ENCODE results near the gene MKLN1. TPM values are rescaled to one million over a fixed set of nuclear protein-coding genes. Genes with fewer than 3 reads are reported as not detected.

MKLN1 gene
- total and polyA plus RNA-seq, 2 of the 13 experiments (the other 11 are each of a cell fraction or from before 2014, with no cell fraction given) = 33.6 to 43.5 TPM

DNA sequence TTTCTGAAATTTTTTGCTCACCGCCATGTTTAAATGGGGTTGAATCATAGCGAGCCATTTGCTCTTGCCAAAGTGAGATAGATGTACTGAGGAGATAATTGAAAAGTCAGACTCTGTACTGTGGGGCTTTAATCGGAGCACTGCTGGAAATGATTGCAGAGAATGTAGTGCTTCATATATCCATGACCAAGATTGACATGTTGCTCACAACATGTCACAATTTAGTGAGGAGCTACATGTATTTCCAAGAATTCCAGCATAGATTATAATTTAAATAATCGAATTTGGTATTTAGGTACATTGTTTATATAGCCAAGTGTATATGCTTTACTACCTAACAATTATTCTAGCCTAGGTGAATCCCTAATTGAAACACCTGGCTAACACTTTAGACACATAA is 162.2 kb downstream of the MKLN1 start:
- Histone ChIP-seq H3K79me2 (ENCODE audit: insufficient read depth, low read length) (no peaks in the 10 kb centered on the region), H3K4me3 (replicated peaks in 1 of 3; ENCODE audit: insufficient read depth in 1 of 3, low read depth in 2 of 3, low read length in 3 of 3) (no peak overlapping the region), H3K27me3 (ENCODE audit: control insufficient read depth in 1 of 2, insufficient read depth in 2 of 2, low read length in 2 of 2) (no peaks in the 10 kb centered on the region), H3K4me1 (ENCODE audit: insufficient read depth, low read length) (no peaks in the 10 kb centered on the region), H3K9me3 (ENCODE audit: low read length) (no peaks in the 10 kb centered on the region), H3K27ac (ENCODE audit: extremely low read length, insufficient read depth, low read length) (no peak overlapping the region), H3K36me3 (replicated peaks in 1 of 2; ENCODE audit: control insufficient read depth in 1 of 2, insufficient read depth in 2 of 2, low read length in 2 of 2) (peaks cover 0 to 8% of the 10 kb centered on the region in 2 experiments; a peak in 2 of 5 replicates), H3K4me2 (ENCODE audit: low read depth, low read length) (no peak overlapping the region), H2AFZ (ENCODE audit: low read length) (no peak overlapping the region), H3K9ac (ENCODE audit: insufficient read depth, low read depth, low read length) (no peak overlapping the region), H4K20me1 (ENCODE audit: insufficient read depth, low read length) (no peaks in the 10 kb centered on the region)
- CTCF ChIA-PET (ENCODE audit: low intra/inter-chr PET ratio, low total read pairs) = no interaction called here
- POLR2A ChIA-PET = no interaction called here
- no peak for DNase-seq (ENCODE audit: low spot score)
- in situ Hi-C loops (cut with HindIII; ENCODE audit: extremely low pct_ligation_motif_present, low pct_unique_long_range_greater_than_20kb) (no loop called here), intact Hi-C loops (cut with micrococcal nuclease; ENCODE audit: unreplicated experiment) (no loop called here)
- TF ChIP-seq POGZ (CRISPR knock-in tag; IDR thresholded peaks at IDR 0.05) (no peak), KDM6A (CRISPR knock-in tag; IDR thresholded peaks at IDR 0.05; ENCODE audit: low read depth) (no peak)
- no TSS peak for BruUV-seq (replicated peaks)
- 98% methylated on average over 4 of the region's 4 CpGs for WGBS (ENCODE audit: low lambda C conversion rate)
- ATAC-seq = no peak
- no peak for FAIRE-seq

DNA sequence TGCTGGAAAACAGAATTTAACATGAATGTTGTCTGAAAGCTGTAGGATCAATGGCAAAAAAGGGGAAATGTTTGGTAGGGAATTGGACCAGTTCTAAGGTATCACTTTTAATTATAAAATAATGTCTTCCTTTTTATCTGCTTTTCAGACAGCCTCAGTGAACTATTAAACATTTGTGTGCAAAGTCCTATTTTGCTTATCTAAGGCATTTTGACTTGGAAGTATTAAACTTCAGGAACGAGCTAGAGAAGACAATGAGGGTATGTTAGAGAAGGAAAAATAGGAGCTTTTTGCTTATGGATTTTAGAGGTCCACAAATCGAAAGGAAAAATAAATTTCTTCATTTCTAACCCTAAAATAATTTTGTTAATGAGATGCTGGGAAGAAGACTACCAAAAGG is 165.4 kb downstream of the MKLN1 start:
- DNase-seq (ENCODE audit: low spot score) (no peak), ATAC-seq (no peak), FAIRE-seq (no peak)
- Histone ChIP-seq H3K27me3 (ENCODE audit: control insufficient read depth in 1 of 2, insufficient read depth in 2 of 2, low read length in 2 of 2) (no peaks in the 10 kb centered on the region), H3K36me3 (replicated peaks in 1 of 2; ENCODE audit: control insufficient read depth in 1 of 2, insufficient read depth in 2 of 2, low read length in 2 of 2) (peaks cover 4 to 11% of the 10 kb centered on the region in 2 experiments; a peak in 4 of 5 replicates), H3K4me3 (replicated peaks in 1 of 3; ENCODE audit: insufficient read depth in 1 of 3, low read depth in 2 of 3, low read length in 3 of 3) (no peak overlapping the region), H3K4me2 (ENCODE audit: low read depth, low read length) (no peak overlapping the region), H3K4me1 (ENCODE audit: insufficient read depth, low read length) (no peaks in the 10 kb centered on the region), H3K79me2 (ENCODE audit: insufficient read depth, low read length) (no peaks in the 10 kb centered on the region), H4K20me1 (ENCODE audit: insufficient read depth, low read length) (no peaks in the 10 kb centered on the region), H2AFZ (ENCODE audit: low read length) (no peak overlapping the region), H3K27ac (ENCODE audit: extremely low read length, insufficient read depth, low read length) (no peak overlapping the region), H3K9me3 (ENCODE audit: low read length) (no peaks in the 10 kb centered on the region), H3K9ac (ENCODE audit: insufficient read depth, low read depth, low read length) (no peak overlapping the region)
- in situ Hi-C loops (cut with HindIII; ENCODE audit: extremely low pct_ligation_motif_present, low pct_unique_long_range_greater_than_20kb) = no loop called here
- ChIA-PET CTCF (ENCODE audit: low intra/inter-chr PET ratio, low total read pairs) (no interaction called here), POLR2A (no interaction called here)
- 90% methylated on average over 2 of the region's 2 CpGs for WGBS (ENCODE audit: low lambda C conversion rate)
- no TSS peak for BruUV-seq (replicated peaks)
- intact Hi-C loops (cut with micrococcal nuclease; ENCODE audit: unreplicated experiment) = no loop called here
- TF ChIP-seq, protein P1, sequence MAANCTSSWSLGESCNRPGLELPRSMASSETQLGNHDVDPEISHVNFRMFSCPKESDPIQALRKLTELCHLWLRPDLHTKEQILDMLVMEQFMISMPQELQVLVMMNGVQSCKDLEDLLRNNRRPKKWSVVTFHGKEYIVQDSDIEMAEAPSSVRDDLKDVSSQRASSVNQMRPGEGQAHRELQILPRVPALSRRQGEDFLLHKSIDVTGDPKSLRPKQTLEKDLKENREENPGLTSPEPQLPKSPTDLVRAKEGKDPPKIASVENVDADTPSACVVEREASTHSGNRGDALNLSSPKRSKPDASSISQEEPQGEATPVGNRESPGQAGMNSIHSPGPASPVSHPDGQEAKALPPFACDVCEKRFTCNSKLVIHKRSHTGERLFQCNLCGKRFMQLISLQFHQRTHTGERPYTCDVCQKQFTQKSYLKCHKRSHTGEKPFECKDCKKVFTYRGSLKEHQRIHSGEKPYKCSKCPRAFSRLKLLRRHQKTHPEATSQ (CRISPR knock-in tag; IDR thresholded peaks at IDR 0.05; ENCODE audit: borderline replicate concordance) = no peak
- no peak for TF ChIP-seq ZNF543 (CRISPR knock-in tag; IDR thresholded peaks at IDR 0.05)
- TF ChIP-seq, protein P2, sequence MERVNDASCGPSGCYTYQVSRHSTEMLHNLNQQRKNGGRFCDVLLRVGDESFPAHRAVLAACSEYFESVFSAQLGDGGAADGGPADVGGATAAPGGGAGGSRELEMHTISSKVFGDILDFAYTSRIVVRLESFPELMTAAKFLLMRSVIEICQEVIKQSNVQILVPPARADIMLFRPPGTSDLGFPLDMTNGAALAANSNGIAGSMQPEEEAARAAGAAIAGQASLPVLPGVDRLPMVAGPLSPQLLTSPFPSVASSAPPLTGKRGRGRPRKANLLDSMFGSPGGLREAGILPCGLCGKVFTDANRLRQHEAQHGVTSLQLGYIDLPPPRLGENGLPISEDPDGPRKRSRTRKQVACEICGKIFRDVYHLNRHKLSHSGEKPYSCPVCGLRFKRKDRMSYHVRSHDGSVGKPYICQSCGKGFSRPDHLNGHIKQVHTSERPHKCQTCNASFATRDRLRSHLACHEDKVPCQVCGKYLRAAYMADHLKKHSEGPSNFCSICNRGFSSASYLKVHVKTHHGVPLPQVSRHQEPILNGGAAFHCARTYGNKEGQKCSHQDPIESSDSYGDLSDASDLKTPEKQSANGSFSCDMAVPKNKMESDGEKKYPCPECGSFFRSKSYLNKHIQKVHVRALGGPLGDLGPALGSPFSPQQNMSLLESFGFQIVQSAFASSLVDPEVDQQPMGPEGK (CRISPR knock-in tag; IDR thresholded peaks at IDR 0.05) = no peak
- TF ChIP-seq MAFK (conservative IDR thresholded peaks at IDR 0.05 in 1 of 2, IDR thresholded peaks at IDR 0.05 in 1 of 2; ENCODE audit: low read length in 2 of 2) = peak in 1 of 2 experiments; percentile 72; a peak in 2 of 4 replicates
- TF ChIP-seq MAFF (IDR thresholded peaks at IDR 0.05; ENCODE audit: low read depth, low read length) = peak; percentile 53
- TF ChIP-seq ZNF496 (CRISPR knock-in tag; IDR thresholded peaks at IDR 0.05; ENCODE audit: insufficient replicate concordance) = no peak
- TF ChIP-seq, protein P3, sequence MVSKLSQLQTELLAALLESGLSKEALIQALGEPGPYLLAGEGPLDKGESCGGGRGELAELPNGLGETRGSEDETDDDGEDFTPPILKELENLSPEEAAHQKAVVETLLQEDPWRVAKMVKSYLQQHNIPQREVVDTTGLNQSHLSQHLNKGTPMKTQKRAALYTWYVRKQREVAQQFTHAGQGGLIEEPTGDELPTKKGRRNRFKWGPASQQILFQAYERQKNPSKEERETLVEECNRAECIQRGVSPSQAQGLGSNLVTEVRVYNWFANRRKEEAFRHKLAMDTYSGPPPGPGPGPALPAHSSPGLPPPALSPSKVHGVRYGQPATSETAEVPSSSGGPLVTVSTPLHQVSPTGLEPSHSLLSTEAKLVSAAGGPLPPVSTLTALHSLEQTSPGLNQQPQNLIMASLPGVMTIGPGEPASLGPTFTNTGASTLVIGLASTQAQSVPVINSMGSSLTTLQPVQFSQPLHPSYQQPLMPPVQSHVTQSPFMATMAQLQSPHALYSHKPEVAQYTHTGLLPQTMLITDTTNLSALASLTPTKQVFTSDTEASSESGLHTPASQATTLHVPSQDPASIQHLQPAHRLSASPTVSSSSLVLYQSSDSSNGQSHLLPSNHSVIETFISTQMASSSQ (IDR thresholded peaks at IDR 0.05; ENCODE audit: low read depth) = no peak
- TF ChIP-seq, protein P3 (CRISPR knock-in tag; IDR thresholded peaks at IDR 0.05; ENCODE audit: borderline replicate concordance) = no peak
- no peak for TF ChIP-seq XBP1 (CRISPR knock-in tag; IDR thresholded peaks at IDR 0.05)

Data from HepG2 (cell line).